Mesenchymal stem cell (in vitro differentiated cells and primary cell): ENCODE data around the gene MAMDC4.

Experiments used
- DNase-seq: peaks from one replicate; pipeline ENCODE4 v3.0.0-alpha.2; 2013
- H2AFZ ChIP-seq: one replicate; pipeline ENCODE4 v1.6.1; 2013; ENCODE audit warnings: low read depth, mild to moderate bottlenecking, control low read depth, inconsistent platforms, low read length, moderate library complexity
- H2AK5ac ChIP-seq: 2 replicates; pipeline ENCODE4 v1.6.1; 2013; ENCODE audit warnings: low read length, moderate library complexity, mild to moderate bottlenecking, inconsistent platforms; ENCODE audit not compliant: severe bottlenecking
- H2BK120ac ChIP-seq: one replicate; pipeline ENCODE4 v1.6.1; 2013; ENCODE audit warnings: low read depth, mild to moderate bottlenecking, inconsistent platforms, low read length, moderate library complexity
- H2BK12ac ChIP-seq, 2 experiments: one replicate each; pipeline ENCODE4 v1.6.1; 2013; ENCODE audit warnings: inconsistent platforms in 2 of 2, low read length in 2 of 2, mild to moderate bottlenecking in 2 of 2, moderate library complexity in 2 of 2, control low read depth in 1 of 2
- H2BK15ac ChIP-seq: one replicate; pipeline ENCODE4 v1.6.1; 2013; ENCODE audit warnings: mild to moderate bottlenecking, low read depth, inconsistent platforms; ENCODE audit not compliant: poor library complexity, severe bottlenecking
- H2BK5ac ChIP-seq: 2 replicates; pipeline ENCODE4 v1.6.1; 2013; ENCODE audit warnings: low read depth, mild to moderate bottlenecking, low read length, control low read depth, inconsistent platforms; ENCODE audit not compliant: poor library complexity, severe bottlenecking
- H3K14ac ChIP-seq, 2 experiments: one replicate each; pipeline ENCODE4 v1.6.1; 2013; ENCODE audit warnings: inconsistent platforms in 2 of 2, low read length in 2 of 2, control low read depth in 1 of 2, mild to moderate bottlenecking in 1 of 2, moderate library complexity in 1 of 2
- H3K18ac ChIP-seq, 2 experiments: one replicate each; pipeline ENCODE4 v1.6.1; 2013; ENCODE audit warnings: inconsistent platforms in 2 of 2, low read length in 2 of 2, control low read depth in 1 of 2, low read depth in 1 of 2, mild to moderate bottlenecking in 1 of 2
- H3K23ac ChIP-seq, 2 experiments: one replicate each; pipeline ENCODE4 v1.6.1; 2013; ENCODE audit warnings: inconsistent platforms in 2 of 2, low read length in 2 of 2, mild to moderate bottlenecking in 2 of 2, moderate library complexity in 2 of 2, control low read depth in 1 of 2
- H3K27ac ChIP-seq: 2 replicates; pipeline ENCODE4 v1.5.1; 2013; ENCODE audit warnings: mild to moderate bottlenecking, moderate library complexity, low read length, control low read depth, inconsistent platforms; ENCODE audit not compliant: poor library complexity, severe bottlenecking
- H3K27me3 ChIP-seq, 2 experiments: 2 replicates each; pipeline versions ENCODE4 v1.6.1 to v1.7.0; 2013; ENCODE audit warnings: low read length in 2 of 2, mild to moderate bottlenecking in 2 of 2, moderate library complexity in 2 of 2, control low read depth in 1 of 2, inconsistent platforms in 1 of 2; ENCODE audit not compliant: control insufficient read depth in 1 of 2, insufficient read depth in 1 of 2
- H3K36me3 ChIP-seq, 2 experiments: 2 replicates each; pipeline versions ENCODE4 v1.6.1 to v1.7.0; 2013; ENCODE audit warnings: low read length in 2 of 2, control low read depth in 1 of 2, inconsistent platforms in 1 of 2, low read depth in 1 of 2, mild to moderate bottlenecking in 1 of 2; ENCODE audit not compliant: insufficient read depth in 2 of 2, control insufficient read depth in 1 of 2
- H3K4ac ChIP-seq, 2 experiments: one replicate each; pipeline ENCODE4 v1.6.1; 2013; ENCODE audit warnings: inconsistent platforms in 2 of 2, low read length in 2 of 2, mild to moderate bottlenecking in 2 of 2, moderate library complexity in 2 of 2, control low read depth in 1 of 2, low read depth in 1 of 2
- H3K4me1 ChIP-seq: 2 replicates; pipeline ENCODE4 v1.6.1; 2013; ENCODE audit warnings: low read depth, low read length, control low read depth; ENCODE audit not compliant: control insufficient read depth, insufficient read depth
- H3K4me2 ChIP-seq: 2 replicates; pipeline ENCODE4 v1.6.1; 2013; ENCODE audit warnings: low read length, mild to moderate bottlenecking, inconsistent platforms; ENCODE audit not compliant: poor library complexity, severe bottlenecking
- H3K4me3 ChIP-seq, 2 experiments: 2 replicates each; pipeline versions ENCODE4 v1.5.1 to v1.7.0; 2013; ENCODE audit warnings: low read length in 2 of 2, mild to moderate bottlenecking in 2 of 2, control low read depth in 1 of 2, low read depth in 1 of 2; ENCODE audit not compliant: insufficient read depth in 1 of 2
- H3K79me1 ChIP-seq: replicated peaks from 2 replicates; pipeline ENCODE4 v1.6.1; 2013; ENCODE audit warnings: mild to moderate bottlenecking, control low read depth, low read length, inconsistent platforms; ENCODE audit not compliant: poor library complexity, severe bottlenecking
- H3K9ac ChIP-seq: 2 replicates; pipeline ENCODE4 v1.7.0; 2013; ENCODE audit warnings: mild to moderate bottlenecking, low read length, moderate library complexity
- H3K9me3 ChIP-seq: 2 replicates; pipeline ENCODE4 v1.7.0; 2013; ENCODE audit warnings: mild to moderate bottlenecking, low read length; ENCODE audit not compliant: control insufficient read depth
- H4K8ac ChIP-seq: one replicate; pipeline ENCODE4 v1.6.1; 2013; ENCODE audit warnings: inconsistent platforms, mild to moderate bottlenecking, low read length, moderate library complexity
- H4K91ac ChIP-seq: one replicate; pipeline ENCODE4 v1.6.1; 2013; ENCODE audit warnings: mild to moderate bottlenecking, low read length, inconsistent platforms
- WGBS: methylation state at CpG from one replicate; pipeline ENCODE4 v1.1.7; 2013; ENCODE audit warnings: mixed read lengths; 5-methylcytosine and 5-hydroxymethylcytosine counted together

Gene MAMDC4

DNA sequence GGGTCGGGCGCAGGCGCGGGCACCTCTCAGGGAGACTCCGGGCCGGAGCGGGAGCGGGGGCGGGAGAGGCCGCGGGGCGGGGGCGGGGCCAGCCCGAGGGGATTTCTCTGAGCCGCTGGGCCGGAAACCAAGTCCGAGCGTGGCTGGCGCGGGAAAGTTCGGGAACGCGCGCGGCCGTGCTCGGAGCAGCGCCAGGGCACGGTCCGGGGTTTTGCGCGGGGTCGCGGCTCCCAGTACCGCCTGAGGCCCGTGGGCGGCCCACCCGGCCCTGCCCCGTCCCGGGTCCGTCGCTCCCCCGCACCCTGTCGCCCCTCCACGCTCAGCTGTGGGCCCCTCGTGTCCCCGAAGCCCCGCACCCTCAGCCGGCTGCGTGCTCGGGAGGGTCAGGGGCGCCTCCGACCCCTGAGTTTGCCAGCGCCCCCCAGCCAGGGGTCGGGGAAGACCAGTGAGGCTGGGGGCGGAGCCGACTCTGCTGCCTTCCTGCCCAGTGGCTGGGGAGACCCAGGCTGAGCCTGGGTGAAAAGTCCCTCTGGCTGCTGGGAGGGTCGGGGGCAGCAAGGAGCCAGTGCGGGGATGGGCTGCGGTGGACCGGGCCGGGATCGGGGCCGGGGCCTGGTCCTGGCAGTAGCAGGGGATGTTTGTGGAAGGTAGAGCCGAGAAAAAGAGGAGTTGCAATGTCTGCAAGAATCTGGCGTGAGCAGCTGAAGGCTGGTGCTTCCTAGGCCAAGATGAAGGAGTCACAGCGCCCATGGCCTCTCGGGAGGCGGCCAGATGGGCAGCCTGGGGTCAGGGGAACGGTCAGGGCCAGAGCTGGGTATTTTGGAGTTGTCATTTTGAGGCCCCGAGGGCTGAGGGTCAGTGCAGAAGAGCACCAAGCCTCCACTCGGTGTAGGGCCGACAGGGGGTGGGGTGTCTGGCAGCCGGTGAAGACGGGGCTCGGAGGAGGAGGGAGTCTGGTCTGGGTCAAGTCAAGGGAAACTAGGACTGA is 34.8 kb downstream of the MAMDC4 start:
- Histone ChIP-seq H3K79me1 (peaks cover 9% of the 10 kb centered on the region), H3K14ac (no peak overlapping the region), H3K4me3 (peak overlapping the region; percentile 85 to 94), H2BK120ac (peak overlapping the region; percentile 68), H2BK12ac (peak overlapping the region in 1 of 2 experiments; percentile 43), H3K23ac (peak overlapping the region in 1 of 2 experiments; percentile 86), H3K9ac (peak overlapping the region; percentile 84), H3K36me3 (peaks cover 5 to 18% of the 10 kb centered on the region in 2 experiments), H3K27ac (no peak overlapping the region), H4K8ac (peak overlapping the region; percentile 76), H2BK5ac (no peak overlapping the region), H3K4ac (peak overlapping the region in 1 of 2 experiments; percentile 54), H3K18ac (peak overlapping the region; percentile 57 to 79), H3K4me1 (peaks cover 29% of the 10 kb centered on the region), H2AFZ (peak overlapping the region; percentile 42), H3K4me2 (peak overlapping the region; percentile 89), H3K9me3 (no peaks in the 10 kb centered on the region), H4K91ac (peak overlapping the region; percentile 76), H3K27me3 (no peaks in the 10 kb centered on the region), H2BK15ac (peak overlapping the region; percentile 68), H2AK5ac (no peak overlapping the region)
- DNase-seq: peak; percentile 61
- 1% methylated on average over 44 of the region's 76 CpGs for WGBS

DNA sequence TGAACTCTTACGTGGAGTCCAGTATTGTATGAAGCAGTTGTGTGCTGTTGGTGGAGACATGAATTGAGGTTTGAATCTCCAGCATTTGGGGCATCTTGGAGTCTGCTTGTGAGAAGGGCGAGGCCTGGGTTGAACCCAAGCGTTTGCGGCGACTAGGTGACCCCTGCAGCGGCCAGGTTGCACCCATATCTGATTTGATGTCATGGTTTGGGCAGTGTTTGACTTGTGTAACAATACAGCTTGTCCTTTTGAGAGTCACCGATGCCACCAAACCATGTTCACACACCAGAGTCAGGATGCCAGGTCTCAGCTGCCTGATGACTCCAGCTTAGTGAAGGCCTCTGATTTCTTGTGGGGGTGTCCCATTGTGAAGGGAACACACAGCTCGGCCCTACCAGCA is 36.3 kb downstream of the MAMDC4 start:
- Histone ChIP-seq H3K4ac (no peak overlapping the region), H2BK15ac (no peak overlapping the region), H4K8ac (no peak overlapping the region), H3K18ac (no peak overlapping the region), H3K27me3 (no peaks in the 10 kb centered on the region), H3K4me2 (no peak overlapping the region), H3K36me3 (peaks cover 7 to 24% of the 10 kb centered on the region in 2 experiments), H2BK120ac (no peak overlapping the region), H3K9ac (no peak overlapping the region), H2AFZ (no peak overlapping the region), H2BK5ac (no peak overlapping the region), H2BK12ac (no peak overlapping the region), H2AK5ac (peak overlapping the region; percentile 53), H3K4me1 (peaks cover 24% of the 10 kb centered on the region), H3K27ac (no peak overlapping the region), H3K14ac (no peak overlapping the region), H3K79me1 (peaks cover 12% of the 10 kb centered on the region), H3K23ac (no peak overlapping the region), H3K4me3 (no peak overlapping the region), H4K91ac (no peak overlapping the region), H3K9me3 (no peaks in the 10 kb centered on the region)
- DNase-seq: no peak
- 81% methylated on average over 7 of the region's 8 CpGs for WGBS

- no peak overlapping the region for H3K18ac ChIP-seq
- no peak overlapping the region for H3K14ac ChIP-seq
- no peak overlapping the region for H3K4me3 ChIP-seq
- no peak overlapping the region for H2AFZ ChIP-seq
- no peak overlapping the region for H3K4me2 ChIP-seq
- no peaks in the 10 kb centered on the region for H3K9me3 ChIP-seq
- H2BK120ac ChIP-seq: no peak overlapping the region
- H2AK5ac ChIP-seq: no peak overlapping the region
- no peak for DNase-seq
- H3K4me1 ChIP-seq: peaks cover 21% of the 10 kb centered on the region
- H3K36me3 ChIP-seq: peaks cover 7 to 30% of the 10 kb centered on the region in 2 experiments
- no peak overlapping the region for H3K27ac ChIP-seq
- WGBS: 98% methylated on average over 42 of the region's 42 CpGs
- H3K23ac ChIP-seq: no peak overlapping the region
- no peaks in the 10 kb centered on the region for H3K27me3 ChIP-seq
- no peak overlapping the region for H3K9ac ChIP-seq
- H4K8ac ChIP-seq: no peak overlapping the region
- no peak overlapping the region for H2BK12ac ChIP-seq
- no peak overlapping the region for H3K4ac ChIP-seq
- peaks cover 18% of the 10 kb centered on the region for H3K79me1 ChIP-seq
- H2BK15ac ChIP-seq: no peak overlapping the region
- no peak overlapping the region for H2BK5ac ChIP-seq
- H4K91ac ChIP-seq: no peak overlapping the region
Measured at GRCh38 chr9:136889858-136890257, 37.7 kb downstream of the MAMDC4 start.

GRCh38 chr9:136890661-136891060 is 38.5 kb downstream of the MAMDC4 start:
- H3K18ac ChIP-seq: no peak overlapping the region
- no peak overlapping the region for H3K14ac ChIP-seq
- H3K23ac ChIP-seq: no peak overlapping the region
- no peak overlapping the region for H2BK12ac ChIP-seq
- peaks cover 25% of the 10 kb centered on the region for H3K79me1 ChIP-seq
- H3K36me3 ChIP-seq: peaks cover 7 to 37% of the 10 kb centered on the region in 2 experiments
- no peak overlapping the region for H4K91ac ChIP-seq
- H2BK15ac ChIP-seq: no peak overlapping the region
- H3K4ac ChIP-seq: no peak overlapping the region
- no peak for DNase-seq
- no peak overlapping the region for H2BK5ac ChIP-seq
- no peak overlapping the region for H3K9ac ChIP-seq
- H3K4me1 ChIP-seq: peaks cover 15% of the 10 kb centered on the region
- no peaks in the 10 kb centered on the region for H3K27me3 ChIP-seq
- no peak overlapping the region for H4K8ac ChIP-seq
- H2AK5ac ChIP-seq: no peak overlapping the region
- H3K9me3 ChIP-seq: no peaks in the 10 kb centered on the region
- no peak overlapping the region for H3K27ac ChIP-seq
- no peak overlapping the region for H3K4me2 ChIP-seq
- H2AFZ ChIP-seq: no peak overlapping the region
- H2BK120ac ChIP-seq: no peak overlapping the region
- no peak overlapping the region for H3K4me3 ChIP-seq
- 88% methylated on average over 13 of the region's 13 CpGs for WGBS
